Thymus (tissue), 11 donors: ENCODE measurements around the gene CLSTN2. TPM values are rescaled to one million over a fixed set of nuclear protein-coding genes. Genes with fewer than 3 reads are reported as not detected.

Source experiments
- DNase-seq, 9 donors: peaks; one replicate each; pipeline ENCODE4 v3.0.0-alpha.2; 2013; ENCODE audit warnings: low spot score in 9 of 9, low read depth in 6 of 9, missing footprints in 1 of 9
- H3K27ac ChIP-seq, 2 donors: one replicate each; pipeline ENCODE4 v1.5.1; 2013; ENCODE audit warnings: control low read depth in 1 of 2, low read depth in 1 of 2, low read length in 1 of 2, mild to moderate bottlenecking in 1 of 2, moderate library complexity in 1 of 2
- H3K27me3 ChIP-seq, 2 donors: one replicate each; pipeline ENCODE4 v1.5.1; 2013; ENCODE audit warnings: low read length in 1 of 2; ENCODE audit not compliant: control insufficient read depth in 2 of 2, insufficient read depth in 1 of 2
- H3K36me3 ChIP-seq, 2 donors: one replicate each; pipeline ENCODE4 v1.5.1; 2013; ENCODE audit warnings: low read length in 1 of 2, mild to moderate bottlenecking in 1 of 2, moderate library complexity in 1 of 2; ENCODE audit not compliant: control insufficient read depth in 2 of 2, insufficient read depth in 2 of 2
- H3K4me1 ChIP-seq, 2 donors: one replicate each; pipeline ENCODE4 v1.5.1; 2013; ENCODE audit warnings: low read length in 2 of 2; ENCODE audit not compliant: control insufficient read depth in 2 of 2, insufficient read depth in 2 of 2
- H3K4me3 ChIP-seq, 2 donors: one replicate each; pipeline ENCODE4 v1.5.1; 2013; ENCODE audit warnings: low read length in 2 of 2, control low read depth in 1 of 2, mild to moderate bottlenecking in 1 of 2
- H3K9me3 ChIP-seq, 2 donors: one replicate each; pipeline ENCODE4 v1.5.1; 2013; ENCODE audit warnings: low read length in 1 of 2, mild to moderate bottlenecking in 1 of 2; ENCODE audit not compliant: control insufficient read depth in 2 of 2, insufficient read depth in 1 of 2
- WGBS: extraction: QIAGEN DNeasy Blood & Tissue Kit; methylation state at CpG from one replicate; pipeline ENCODE4 v1.1.7; 2013; 5-methylcytosine and 5-hydroxymethylcytosine counted together
- polyA plus RNA-seq: library from polyadenylated mRNA; stranded (reverse); fragments of 200-250 nt; gene quantifications from one replicate; pipeline ENCODE4 v1.2.3, GENCODE V29; 2013
- total RNA-seq: library from RNA; stranded (reverse); fragments of 120-200 nt; gene quantifications from one replicate; pipeline ENCODE4 v1.2.4, GENCODE V29; 2013
- donor health status: healthy.

CLSTN2 gene
- total and polyA plus RNA-seq, 2 donors = 0.25 to 0.61 TPM

- no peak overlapping the region for H3K4me3 ChIP-seq
- no peaks in the 10 kb centered on the region for H3K36me3 ChIP-seq
- DNase-seq = no peak
- 91% methylated on average over 5 of the region's 5 CpGs for WGBS
- H3K4me1 ChIP-seq = no peaks in the 10 kb centered on the region
- H3K9me3 ChIP-seq = no peaks in the 10 kb centered on the region
- no peak overlapping the region for H3K27ac ChIP-seq
- no peaks in the 10 kb centered on the region for H3K27me3 ChIP-seq
These were observed 594.1 kb downstream of the CLSTN2 start for GRCh38 chr3:140529096-140529495.

- DNase-seq = no peak
- no peak overlapping the region for H3K4me3 ChIP-seq
- WGBS = 88% methylated on average over 1 of the region's 1 CpG
- no peaks in the 10 kb centered on the region for H3K27me3 ChIP-seq
- H3K27ac ChIP-seq = no peak overlapping the region
- H3K36me3 ChIP-seq = no peaks in the 10 kb centered on the region
- H3K9me3 ChIP-seq = no peaks in the 10 kb centered on the region
- no peaks in the 10 kb centered on the region for H3K4me1 ChIP-seq
These were observed 594.6 kb downstream of the CLSTN2 start for GRCh38 chr3:140529558-140529957.

GRCh38 chr3:140530131-140530530, 595.1 kb downstream of the CLSTN2 start:
- Histone ChIP-seq H3K27me3 (no peaks in the 10 kb centered on the region), H3K36me3 (no peaks in the 10 kb centered on the region), H3K9me3 (no peaks in the 10 kb centered on the region), H3K4me1 (no peaks in the 10 kb centered on the region), H3K27ac (no peak overlapping the region), H3K4me3 (no peak overlapping the region)
- WGBS = 96% methylated on average over 2 of the region's 2 CpGs
- DNase-seq = no peak

GRCh38 chr3:140530603-140531002, 595.6 kb downstream of the CLSTN2 start:
- Histone ChIP-seq H3K9me3 (no peaks in the 10 kb centered on the region), H3K36me3 (no peaks in the 10 kb centered on the region), H3K27me3 (no peaks in the 10 kb centered on the region), H3K4me3 (no peak overlapping the region), H3K4me1 (no peaks in the 10 kb centered on the region), H3K27ac (no peak overlapping the region)
- 96% methylated on average over 3 of the region's 3 CpGs for WGBS
- no peak for DNase-seq

DNA sequence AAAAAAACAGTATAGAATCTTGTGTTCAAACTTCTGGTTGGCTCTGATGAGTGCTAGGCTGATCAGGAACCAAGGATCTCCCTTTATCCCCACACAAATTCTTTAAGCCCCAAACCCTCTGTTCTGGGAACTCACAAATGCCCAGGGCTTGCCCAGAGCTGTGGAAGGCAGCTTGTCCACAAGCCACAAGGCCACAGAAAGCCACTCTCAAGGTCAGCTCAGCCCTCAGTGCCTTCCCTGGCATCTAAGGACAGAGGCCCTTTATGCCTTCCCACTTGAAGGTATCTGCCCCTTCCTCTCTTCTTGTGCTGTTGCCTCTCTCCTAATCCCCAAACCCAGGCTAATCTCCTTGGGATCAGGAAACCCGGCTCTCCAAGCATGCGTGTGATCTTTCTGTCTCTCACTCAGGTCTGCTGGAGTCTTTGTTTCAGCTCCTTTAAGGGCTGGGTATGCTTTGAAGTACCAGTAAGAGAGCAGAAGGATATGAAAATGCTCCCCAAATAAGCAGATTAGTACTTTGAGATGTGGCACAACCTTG, 597.9 kb downstream of the CLSTN2 start:
- Histone ChIP-seq H3K27ac (no peak overlapping the region), H3K27me3 (no peaks in the 10 kb centered on the region), H3K4me1 (no peaks in the 10 kb centered on the region), H3K36me3 (no peaks in the 10 kb centered on the region), H3K4me3 (no peak overlapping the region), H3K9me3 (no peaks in the 10 kb centered on the region)
- 59% methylated on average over 2 of the region's 2 CpGs for WGBS
- no peak for DNase-seq

DNA sequence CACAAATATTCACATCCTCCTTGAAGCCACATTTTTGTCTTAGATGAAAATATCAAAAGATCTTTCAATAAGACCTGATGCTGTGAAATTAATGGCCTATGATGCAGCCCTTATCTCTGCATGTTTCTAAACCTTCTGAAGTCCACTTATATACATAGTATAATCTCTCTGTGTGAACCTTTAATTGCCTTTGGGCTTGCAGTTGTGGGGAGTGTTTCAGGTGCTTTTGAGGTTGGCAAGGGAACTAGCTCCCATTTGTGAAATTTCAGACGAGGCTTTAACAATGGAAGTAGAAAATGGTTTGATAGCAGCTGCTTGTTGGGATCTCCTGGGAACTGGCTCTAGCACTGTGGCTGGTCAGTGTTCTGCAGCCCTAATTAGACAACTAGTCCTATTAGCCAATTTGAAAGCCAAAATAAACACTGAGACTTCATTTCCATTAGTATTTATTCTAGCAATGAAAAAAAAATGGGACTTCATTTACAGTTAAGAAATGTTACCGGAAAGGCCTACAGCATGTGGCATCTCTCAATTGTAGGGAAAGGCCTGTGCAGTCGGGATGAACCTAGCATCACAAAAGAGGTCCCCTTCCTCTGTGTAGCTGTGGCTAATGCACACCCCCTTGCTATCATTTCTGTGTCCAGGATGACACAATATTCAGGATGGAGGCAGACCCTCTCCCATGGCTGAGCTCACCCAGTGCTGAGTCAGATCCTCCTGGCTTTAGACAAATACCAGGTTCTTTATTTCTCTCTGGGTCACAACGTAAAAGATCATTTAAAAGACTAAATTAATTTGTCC, 602.1 kb downstream of the CLSTN2 start:
- Histone ChIP-seq H3K27me3 (no peaks in the 10 kb centered on the region), H3K4me1 (no peaks in the 10 kb centered on the region), H3K36me3 (no peaks in the 10 kb centered on the region), H3K27ac (no peak overlapping the region), H3K9me3 (no peaks in the 10 kb centered on the region), H3K4me3 (no peak overlapping the region)
- 82% methylated on average over 4 of the region's 4 CpGs for WGBS
- DNase-seq = no peak

DNA sequence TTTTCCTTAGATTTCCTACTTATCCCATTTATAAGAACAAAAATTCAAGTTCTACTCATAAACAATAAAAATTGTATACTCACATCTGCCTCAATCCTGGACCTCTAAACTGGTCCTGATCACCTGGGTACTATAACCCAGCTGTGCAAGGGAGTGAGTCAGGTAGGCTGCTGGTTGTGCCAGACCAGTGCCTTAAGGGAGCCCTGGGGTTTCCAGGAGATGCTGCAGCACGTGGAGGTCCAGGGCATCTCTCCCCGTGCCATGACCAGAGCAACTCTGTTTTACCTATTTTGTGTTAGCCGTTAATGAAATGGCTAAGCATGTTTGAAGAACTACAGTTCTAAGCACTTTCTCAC, 602.7 kb downstream of the CLSTN2 start:
- Histone ChIP-seq H3K9me3 (no peaks in the 10 kb centered on the region), H3K27ac (no peak overlapping the region), H3K4me1 (no peaks in the 10 kb centered on the region), H3K4me3 (no peak overlapping the region), H3K36me3 (no peaks in the 10 kb centered on the region), H3K27me3 (no peaks in the 10 kb centered on the region)
- no peak for DNase-seq
- WGBS = 89% methylated on average over 3 of the region's 3 CpGs

DNA sequence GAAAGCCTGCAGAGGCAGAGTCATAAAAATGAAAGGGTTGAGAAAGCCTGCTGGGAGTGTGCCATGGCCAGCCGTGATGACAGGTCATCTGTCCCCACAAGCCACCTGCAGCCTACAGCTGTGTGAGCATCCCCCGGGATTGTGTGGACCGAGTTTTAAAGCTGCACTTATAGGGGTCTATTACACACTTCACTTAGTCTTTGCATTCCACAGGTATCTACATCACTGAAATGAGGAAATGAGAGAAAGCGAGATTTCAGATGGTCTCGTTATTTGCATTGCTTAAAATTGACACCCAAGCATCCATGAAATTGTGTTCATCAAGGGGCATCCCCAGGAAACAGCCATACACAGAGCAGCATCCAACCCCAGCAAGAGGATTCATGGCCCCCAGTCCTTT, 605.3 kb downstream of the CLSTN2 start:
- DNase-seq = no peak
- 92% methylated on average over 5 of the region's 5 CpGs for WGBS
- Histone ChIP-seq H3K27ac (no peak overlapping the region), H3K4me1 (no peaks in the 10 kb centered on the region), H3K36me3 (no peaks in the 10 kb centered on the region), H3K9me3 (no peaks in the 10 kb centered on the region), H3K27me3 (no peaks in the 10 kb centered on the region), H3K4me3 (no peak overlapping the region)

DNA sequence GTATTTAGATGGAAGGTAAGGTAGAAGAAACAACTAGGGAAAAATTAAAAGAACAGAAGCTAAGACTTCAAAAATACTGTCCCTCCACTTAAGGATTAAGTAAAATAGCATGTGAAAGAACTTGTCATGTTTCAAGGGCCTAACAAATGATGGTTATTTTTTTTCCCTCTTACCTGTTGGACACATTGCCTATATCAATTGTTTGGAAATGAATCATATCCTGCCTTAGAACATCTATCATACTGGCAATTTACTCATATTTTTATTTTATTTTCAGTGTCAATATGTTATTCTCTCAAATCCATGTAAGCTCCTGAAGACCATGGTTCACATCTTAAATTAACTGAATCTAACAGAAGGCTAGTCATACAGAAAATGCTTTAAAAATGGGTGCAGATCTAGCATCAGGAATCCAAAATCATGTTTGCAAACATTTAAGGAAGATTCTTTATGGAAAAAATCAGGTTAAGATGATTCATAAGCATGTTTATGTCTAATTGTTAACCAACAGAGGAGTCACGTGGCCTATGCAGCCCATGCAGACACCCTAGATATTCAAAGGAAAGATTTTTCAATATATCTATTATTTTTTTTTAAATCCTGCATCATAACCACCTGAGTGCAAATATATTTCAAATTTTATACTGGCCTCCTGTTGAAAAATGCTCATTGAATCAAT, 607.1 kb downstream of the CLSTN2 start:
- H3K36me3 ChIP-seq = no peaks in the 10 kb centered on the region
- H3K9me3 ChIP-seq = no peaks in the 10 kb centered on the region
- H3K4me3 ChIP-seq = no peak overlapping the region
- H3K4me1 ChIP-seq = no peaks in the 10 kb centered on the region
- no peak overlapping the region for H3K27ac ChIP-seq
- no peak for DNase-seq
- 93% methylated on average over 1 of the region's 1 CpG for WGBS
- no peaks in the 10 kb centered on the region for H3K27me3 ChIP-seq
